Stimulated activated CD4-positive, alpha-beta T cell treated with anti-CD3 and anti-CD28 coated beads, Interleukin-12 subunit alpha, Interleukin-12 subunit beta, amount 100 ng/mL, for 48 hours (primary cell): Measurements from ENCODE around the gene PTGDS.
A peak's percentile ranks its signal among the peaks of the same experiment; 100 is the strongest.

ENCODE experiments used
- DNase-seq, 3 donors: peaks; one replicate each; pipeline ENCODE4 v3.0.0-alpha.2; 2020; ENCODE audit warnings: low read depth in 2 of 3, low spot score in 1 of 3

Gene PTGDS

GRCh38 chr9:136945333-136946227 is 31.7 kb upstream of the PTGDS start:
- DNase-seq: no peak

GRCh38 chr9:136946228-136947027 is 30.9 kb upstream of the PTGDS start:
- DNase-seq: no peak

- no peak for DNase-seq
Observed at GRCh38 chr9:136947028-136947891, 30.0 kb upstream of the PTGDS start.

- no peak for DNase-seq
Observed at GRCh38 chr9:136947955-136948510, 29.3 kb upstream of the PTGDS start.

- no peak for DNase-seq
Observed at GRCh38 chr9:136949239-136949816, 28.0 kb upstream of the PTGDS start.

- peak; percentile 91 to 95 (median 94) for DNase-seq
Observed at GRCh38 chr9:136949817-136950655, 27.3 kb upstream of the PTGDS start.

GRCh38 chr9:136950656-136951276 is 26.5 kb upstream of the PTGDS start:
- no peak for DNase-seq

GRCh38 chr9:136951541-136952320 is 25.6 kb upstream of the PTGDS start, which contains the start of gene LCN12:
Gene LCN12 (plus strand): TSS chr9:136952273. CDS start chr9:136952328, 55 bp downstream.
- no peak for DNase-seq

GRCh38 chr9:136952321-136952850 is 24.9 kb upstream of the PTGDS start:
- no peak for DNase-seq

- DNase-seq: no peak
Observed at GRCh38 chr9:136952876-136953770, 24.2 kb upstream of the PTGDS start.

GRCh38 chr9:136953771-136954269 is 23.5 kb upstream of the PTGDS start:
- no peak for DNase-seq

- no peak for DNase-seq
Observed at GRCh38 chr9:136954270-136955083, 22.8 kb upstream of the PTGDS start.

- no peak for DNase-seq
Observed at GRCh38 chr9:136955202-136955942, 21.9 kb upstream of the PTGDS start.

- DNase-seq: no peak
Observed at GRCh38 chr9:136955943-136956335, 21.4 kb upstream of the PTGDS start.

GRCh38 chr9:136956604-136957003 is 20.7 kb upstream of the PTGDS start:
- no peak for DNase-seq
